GM18508 (cell line): Measurements from ENCODE around the gene ACTN1.

Source experiments
- ATAC-seq: cut with Tn5 transposase; IDR thresholded peaks from one replicate; pipeline ENCODE4 v1.9.1; 2021; ENCODE audit warnings: moderate number of reproducible peaks; ENCODE audit not compliant: insufficient read depth, unreplicated experiment

The ACTN1 gene

DNA sequence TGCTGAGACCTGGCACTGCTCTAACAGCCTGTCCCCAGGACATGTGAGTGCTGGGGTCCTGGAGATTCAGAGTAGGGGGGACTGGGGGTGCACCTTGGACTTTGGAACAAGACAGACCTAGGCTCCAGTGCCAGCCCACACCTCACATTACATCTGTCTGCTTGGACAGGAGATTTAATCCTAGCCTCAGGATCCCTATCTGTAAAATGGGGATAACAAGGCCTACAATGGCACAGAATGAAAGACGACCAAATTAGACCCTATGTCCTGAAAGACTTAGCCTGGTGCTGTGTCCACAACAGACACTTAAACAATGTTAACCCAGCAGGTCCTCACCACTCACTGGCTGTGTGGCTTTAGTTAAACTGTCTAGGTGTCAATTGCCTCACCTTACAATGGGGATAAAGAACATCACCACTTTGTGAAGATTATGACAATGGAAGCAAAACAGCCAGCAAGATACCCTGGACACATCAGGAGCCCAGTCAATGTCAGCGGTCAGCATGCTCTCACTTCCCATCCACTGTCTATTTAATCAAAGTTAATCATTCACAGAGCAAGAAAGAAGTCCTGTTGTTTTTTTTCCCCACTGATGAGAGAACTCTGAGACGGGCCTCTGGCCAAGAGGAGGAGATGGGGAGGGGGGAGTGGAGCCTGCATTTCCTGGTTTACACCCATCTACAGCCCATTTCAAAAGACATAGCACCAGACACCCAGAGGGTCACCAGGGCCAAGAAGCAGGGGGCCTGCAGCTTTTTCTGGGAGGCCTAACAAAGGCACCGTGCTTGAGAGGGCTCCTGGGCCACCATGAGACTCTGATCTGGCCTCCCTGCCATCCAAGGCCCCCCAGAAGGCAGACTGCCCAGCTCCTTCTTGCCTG, 40.6 kb downstream of the ACTN1 start:
- ATAC-seq: no peak

GRCh38 chr14:68937471-68938270, 41.4 kb downstream of the ACTN1 start:
- no peak for ATAC-seq

DNA sequence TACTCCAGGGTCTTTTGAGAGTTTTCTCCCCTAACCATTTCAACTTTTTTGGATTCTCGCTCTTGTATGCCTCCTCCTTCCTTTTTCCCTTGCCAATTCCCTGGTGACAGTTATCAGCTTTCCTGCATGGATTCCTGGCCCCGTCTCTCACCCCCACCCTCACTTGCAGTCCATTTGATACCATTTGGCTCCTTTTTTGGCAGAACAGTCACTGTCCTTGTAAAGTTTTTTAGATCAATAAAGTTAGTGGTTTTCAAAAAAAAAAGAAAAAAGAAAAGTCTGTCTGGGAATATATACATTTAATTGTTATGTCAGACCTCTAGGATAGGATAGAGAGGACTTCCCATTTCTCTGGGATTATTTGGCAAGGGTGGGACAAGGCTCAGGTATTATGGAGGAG, 42.1 kb downstream of the ACTN1 start:
- ATAC-seq: no peak

- ATAC-seq: no peak
Measured at GRCh38 chr14:68936476-68936875, 42.6 kb downstream of the ACTN1 start.

DNA sequence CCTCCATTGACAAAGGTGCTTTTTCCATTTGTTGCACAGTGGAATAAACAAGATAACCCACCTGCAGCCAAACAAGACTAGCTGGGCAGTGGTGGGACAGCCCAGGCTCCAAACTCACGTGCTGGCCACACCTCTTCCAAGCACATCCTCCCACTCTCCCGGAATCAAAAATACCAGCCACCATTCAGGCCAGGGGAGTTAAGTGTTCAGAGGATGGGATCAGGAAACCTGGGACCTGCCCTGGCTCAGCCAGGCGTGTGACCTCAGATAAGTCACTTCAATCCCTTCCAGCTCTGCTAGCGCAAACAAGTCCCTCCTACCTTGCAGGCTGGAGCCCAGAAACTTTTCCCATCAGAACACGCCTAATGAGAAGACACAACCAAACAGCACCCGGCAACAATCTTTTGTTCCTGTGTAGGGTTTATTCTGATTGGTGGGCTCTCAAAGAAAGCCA, 43.3 kb downstream of the ACTN1 start:
- no peak for ATAC-seq

GRCh38 chr14:68934066-68934465, 45.0 kb downstream of the ACTN1 start:
- ATAC-seq: no peak

- no peak for ATAC-seq
Measured at GRCh38 chr14:68932686-68933085, 46.4 kb downstream of the ACTN1 start.

DNA sequence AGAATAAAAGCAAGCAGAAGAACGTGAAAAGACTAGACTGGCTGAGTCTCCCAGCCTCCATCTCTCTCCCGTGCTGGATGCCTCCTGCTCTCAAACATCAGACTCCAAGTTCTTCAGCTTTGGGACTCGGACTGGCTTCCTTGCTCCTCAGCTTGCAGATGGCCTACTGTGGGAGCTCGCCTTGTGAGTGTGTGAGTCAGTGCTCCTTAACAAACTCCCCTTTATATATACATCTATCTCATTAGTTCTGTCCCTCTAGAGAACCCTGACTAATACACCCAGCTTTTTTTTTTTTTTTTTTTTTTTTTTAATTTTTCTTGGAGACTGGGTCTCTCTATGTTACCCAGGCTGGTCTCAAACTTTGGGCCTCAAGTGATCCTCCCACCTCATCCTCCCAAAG, 46.9 kb downstream of the ACTN1 start:
- no peak for ATAC-seq

DNA sequence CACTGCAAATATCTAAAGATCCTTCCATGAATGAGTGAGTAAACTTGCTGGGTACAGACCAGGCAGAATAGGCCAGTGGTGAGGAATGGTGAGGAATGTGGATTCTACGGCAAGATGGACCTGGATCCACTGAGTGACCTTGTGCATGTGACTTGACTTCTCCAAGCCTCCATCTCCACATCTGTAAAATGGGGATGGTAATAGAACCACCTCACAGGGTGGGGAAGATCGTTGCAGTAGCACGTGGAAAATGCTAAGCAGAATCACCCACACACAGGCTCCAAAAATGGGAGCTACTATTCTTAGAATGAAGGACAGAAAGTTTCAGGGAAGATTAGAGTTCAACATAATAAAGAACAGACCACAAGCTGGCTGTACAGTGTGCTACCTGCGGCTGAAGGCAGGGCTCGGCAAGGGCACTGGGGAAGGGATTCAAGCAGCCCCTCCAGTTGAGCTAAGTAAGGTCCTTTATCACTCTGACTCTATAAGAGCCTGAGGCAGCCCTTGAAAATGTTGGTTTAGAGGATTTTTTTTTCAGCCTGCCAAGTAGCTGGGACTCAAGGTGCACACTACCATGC, 47.5 kb downstream of the ACTN1 start:
- ATAC-seq: no peak

- no peak for ATAC-seq
Measured at GRCh38 chr14:68931063-68931462, 48.0 kb downstream of the ACTN1 start.

GRCh38 chr14:68929623-68930307, 49.3 kb downstream of the ACTN1 start:
- no peak for ATAC-seq

- ATAC-seq: no peak
Measured at GRCh38 chr14:68928770-68929550, 50.1 kb downstream of the ACTN1 start.

GRCh38 chr14:68927956-68928675, 51.0 kb downstream of the ACTN1 start:
- no peak for ATAC-seq

- ATAC-seq: no peak
Measured at GRCh38 chr14:68927089-68927488, 52.0 kb downstream of the ACTN1 start.

DNA sequence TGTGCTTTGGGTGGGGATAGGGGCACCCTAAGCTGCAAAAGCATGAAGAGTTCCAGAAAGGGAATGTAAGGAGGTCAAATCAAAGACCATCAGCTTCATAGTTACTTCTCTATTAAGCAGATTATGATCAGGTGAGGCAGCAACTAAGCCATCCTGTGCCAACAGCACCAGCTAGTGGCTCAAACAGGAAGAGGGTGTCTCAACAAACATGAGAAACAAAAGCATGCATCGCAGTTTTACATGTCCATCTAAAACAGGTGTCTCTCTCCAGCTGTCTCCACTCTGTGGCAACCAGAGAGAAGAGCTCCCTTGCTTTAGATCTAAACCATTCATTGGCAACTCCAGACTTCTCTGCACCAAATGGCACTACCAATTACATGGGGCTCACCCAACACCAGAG, 52.9 kb downstream of the ACTN1 start:
- no peak for ATAC-seq

DNA sequence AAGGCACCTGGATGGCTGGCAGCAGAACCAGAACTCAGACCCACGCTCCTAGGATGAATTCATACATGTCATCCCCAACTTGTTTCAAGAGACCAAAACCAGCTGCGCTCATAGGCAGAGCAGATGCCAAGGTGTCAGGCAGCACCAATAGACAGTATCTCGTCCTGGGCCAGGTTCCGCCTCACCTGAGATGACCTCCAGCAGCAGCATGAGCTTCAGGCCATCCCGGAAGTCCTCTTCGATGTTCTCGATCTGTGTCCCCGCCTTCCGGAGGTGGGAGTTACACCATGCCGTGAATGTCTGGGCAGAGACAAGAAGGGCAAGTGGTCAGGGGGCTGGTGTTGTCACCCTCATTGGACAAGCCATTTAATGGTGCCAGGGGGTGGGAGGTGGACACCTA, 53.7 kb downstream of the ACTN1 start:
- ATAC-seq: no peak

GRCh38 chr14:68924186-68925158, 54.6 kb downstream of the ACTN1 start:
- ATAC-seq: no peak

DNA sequence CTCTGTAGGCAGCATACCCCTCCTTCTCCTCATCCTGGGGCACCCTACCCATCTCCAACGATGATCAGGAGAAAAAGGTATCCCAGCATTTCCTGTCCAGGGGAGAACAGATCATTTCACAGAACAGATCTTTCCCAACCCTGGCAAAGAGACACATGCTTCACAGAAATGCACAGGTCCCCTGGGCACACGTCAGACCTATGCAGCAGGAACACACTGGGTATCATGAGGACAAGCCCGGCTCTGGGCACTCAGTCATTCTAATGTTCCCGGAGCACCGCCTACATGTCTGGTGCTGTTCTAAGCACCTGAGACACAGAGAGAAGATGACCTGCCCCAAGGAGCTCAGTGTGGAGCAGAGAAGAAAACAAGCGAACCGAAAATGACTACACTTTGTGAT, 56.2 kb downstream of the ACTN1 start:
- ATAC-seq: no peak
